Neutrophil (primary cell): Measurements from ENCODE around the gene KLHL40.

ENCODE experiments used
- H3K27ac ChIP-seq: fragments of 200-600 bp; sonication (generic); 2 replicates; pipeline ENCODE4 v1.5.1; 2016; ENCODE audit warnings: mild to moderate bottlenecking, moderate library complexity
- H3K27me3 ChIP-seq: fragments of 200-600 bp; sonication (generic); 2 replicates; pipeline ENCODE4 v1.6.0; 2016; ENCODE audit warnings: mild to moderate bottlenecking
- H3K36me3 ChIP-seq: fragments of 200-600 bp; sonication (generic); 2 replicates; pipeline ENCODE4 v1.5.1; 2017
- H3K4me1 ChIP-seq, 2 experiments: fragments of 200-600 bp in 1 of 2; sonication (generic) in 1 of 2; 1 replicate in 1 of 2; 2 replicates in 1 of 2; pipeline versions ENCODE4 v1.5.1 to v1.6.1; 2013 to 2016; ENCODE audit warnings: low read depth in 1 of 2, low read length in 1 of 2, mild to moderate bottlenecking in 1 of 2, moderate library complexity in 1 of 2; ENCODE audit not compliant: control insufficient read depth in 1 of 2, insufficient read depth in 1 of 2
- H3K4me3 ChIP-seq, 2 experiments: fragments of 200-600 bp in 1 of 2; sonication (generic) in 1 of 2; 1 replicate in 1 of 2; 2 replicates in 1 of 2; pipeline ENCODE4 v1.5.1; 2013 to 2016; ENCODE audit warnings: low read depth in 1 of 2, low read length in 1 of 2, mild to moderate bottlenecking in 1 of 2, moderate library complexity in 1 of 2
- H3K9me3 ChIP-seq: fragments of 200-600 bp; sonication (generic); 2 replicates; pipeline ENCODE4 v1.5.1; 2016
- CTCF ChIP-seq: fragments of 200-600 bp; sonication (generic); IDR thresholded peaks from 2 replicates; pipeline ENCODE4 v1.5.1; 2016; ENCODE audit warnings: antibody characterized with exemption

The KLHL40 gene

GRCh38 chr3:42728056-42728455 is 42.7 kb downstream of the KLHL40 start:
- Histone ChIP-seq H3K4me1 (no peaks in the 10 kb centered on the region), H3K27me3 (no peaks in the 10 kb centered on the region), H3K9me3 (no peaks in the 10 kb centered on the region), H3K27ac (no peak overlapping the region), H3K4me3 (no peak overlapping the region), H3K36me3 (no peaks in the 10 kb centered on the region)
- no peak for TF ChIP-seq CTCF

- no peaks in the 10 kb centered on the region for H3K4me1 ChIP-seq
- no peaks in the 10 kb centered on the region for H3K27me3 ChIP-seq
- TF ChIP-seq CTCF = no peak
- H3K27ac ChIP-seq = no peak overlapping the region
- H3K9me3 ChIP-seq = no peaks in the 10 kb centered on the region
- no peaks in the 10 kb centered on the region for H3K36me3 ChIP-seq
- H3K4me3 ChIP-seq = no peak overlapping the region
These were observed 43.5 kb downstream of the KLHL40 start for GRCh38 chr3:42728668-42729364.

GRCh38 chr3:42729404-42730145 is 44.2 kb downstream of the KLHL40 start:
- no peak for TF ChIP-seq CTCF
- H3K9me3 ChIP-seq = no peaks in the 10 kb centered on the region
- no peaks in the 10 kb centered on the region for H3K27me3 ChIP-seq
- no peaks in the 10 kb centered on the region for H3K4me1 ChIP-seq
- H3K27ac ChIP-seq = no peak overlapping the region
- no peaks in the 10 kb centered on the region for H3K36me3 ChIP-seq
- H3K4me3 ChIP-seq = no peak overlapping the region

- no peaks in the 10 kb centered on the region for H3K4me1 ChIP-seq
- H3K36me3 ChIP-seq = no peaks in the 10 kb centered on the region
- H3K4me3 ChIP-seq = no peak overlapping the region
- H3K27me3 ChIP-seq = no peaks in the 10 kb centered on the region
- no peak for TF ChIP-seq CTCF
- H3K9me3 ChIP-seq = no peaks in the 10 kb centered on the region
- no peak overlapping the region for H3K27ac ChIP-seq
These were observed 45.0 kb downstream of the KLHL40 start for GRCh38 chr3:42730294-42730693.

- no peak for TF ChIP-seq CTCF
- Histone ChIP-seq H3K4me1 (no peaks in the 10 kb centered on the region), H3K27ac (no peak overlapping the region)
These were observed 45.5 kb downstream of the KLHL40 start for GRCh38 chr3:42730706-42731420.

More at GRCh38 chr3:42730706-42731420, 45.5 kb downstream of the KLHL40 start:
- H3K9me3 ChIP-seq = no peaks in the 10 kb centered on the region
- no peaks in the 10 kb centered on the region for H3K27me3 ChIP-seq
- H3K36me3 ChIP-seq = no peaks in the 10 kb centered on the region
- no peak overlapping the region for H3K4me3 ChIP-seq
